B cell (primary cell): ENCODE measurements around the gene FBXO10.

ENCODE experiments used
- EZH2 ChIP-seq: IDR thresholded peaks from 2 replicates; pipeline ENCODE4 v1.6.1; 2012; ENCODE audit warnings: borderline replicate concordance, low read depth, mild to moderate bottlenecking, moderate library complexity, low read length; ENCODE audit not compliant: insufficient read depth, poor library complexity, severe bottlenecking
- TF ChIP-seq, protein P1 (sequence below): fragments of 200-600 bp; IDR thresholded peaks from one replicate; pipeline ENCODE4 v1.8.0; 2022; ENCODE audit warnings: antibody characterized with exemption, mild to moderate bottlenecking

DNA sequence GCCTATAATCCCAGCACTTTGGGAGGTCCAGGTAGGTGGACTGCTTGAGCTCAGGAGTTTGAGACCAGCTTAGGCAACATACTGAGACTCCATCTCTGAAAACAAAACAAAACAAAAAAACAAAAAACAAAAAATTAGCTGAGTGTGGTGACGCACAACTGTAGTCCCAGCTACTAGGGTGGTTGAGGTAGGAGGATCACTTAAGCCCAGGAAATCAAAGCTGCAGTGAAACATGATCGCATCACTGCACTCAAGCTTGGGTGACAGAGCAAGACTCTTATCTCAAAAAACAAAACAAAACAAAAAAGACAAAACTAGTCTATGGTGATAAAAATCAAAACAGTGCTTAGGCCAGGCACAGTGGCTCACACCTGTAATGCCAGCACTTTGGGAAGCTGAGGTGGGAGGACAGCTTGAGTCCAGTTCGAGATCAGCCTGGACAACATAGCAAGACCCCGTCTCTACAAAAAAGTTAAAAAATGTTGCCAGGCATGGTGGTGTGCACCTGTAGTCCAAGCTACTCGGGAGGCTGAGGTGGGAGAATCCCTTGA lies 28.8 kb downstream of the FBXO10 start:
- TF ChIP-seq, protein P1, sequence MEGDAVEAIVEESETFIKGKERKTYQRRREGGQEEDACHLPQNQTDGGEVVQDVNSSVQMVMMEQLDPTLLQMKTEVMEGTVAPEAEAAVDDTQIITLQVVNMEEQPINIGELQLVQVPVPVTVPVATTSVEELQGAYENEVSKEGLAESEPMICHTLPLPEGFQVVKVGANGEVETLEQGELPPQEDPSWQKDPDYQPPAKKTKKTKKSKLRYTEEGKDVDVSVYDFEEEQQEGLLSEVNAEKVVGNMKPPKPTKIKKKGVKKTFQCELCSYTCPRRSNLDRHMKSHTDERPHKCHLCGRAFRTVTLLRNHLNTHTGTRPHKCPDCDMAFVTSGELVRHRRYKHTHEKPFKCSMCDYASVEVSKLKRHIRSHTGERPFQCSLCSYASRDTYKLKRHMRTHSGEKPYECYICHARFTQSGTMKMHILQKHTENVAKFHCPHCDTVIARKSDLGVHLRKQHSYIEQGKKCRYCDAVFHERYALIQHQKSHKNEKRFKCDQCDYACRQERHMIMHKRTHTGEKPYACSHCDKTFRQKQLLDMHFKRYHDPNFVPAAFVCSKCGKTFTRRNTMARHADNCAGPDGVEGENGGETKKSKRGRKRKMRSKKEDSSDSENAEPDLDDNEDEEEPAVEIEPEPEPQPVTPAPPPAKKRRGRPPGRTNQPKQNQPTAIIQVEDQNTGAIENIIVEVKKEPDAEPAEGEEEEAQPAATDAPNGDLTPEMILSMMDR = no peak
- TF ChIP-seq EZH2 = no peak
